ENCODE results near the gene MYO15A.

- TF ChIP-seq POLR2A (IDR thresholded peaks at IDR 0.05) (no peak), CTCF (IDR thresholded peaks at IDR 0.05) (no peak), EP300 (IDR thresholded peaks at IDR 0.05) (no peak)
Observed at GRCh38 chr17:18197535-18198194, 89.1 kb downstream of the MYO15A start.
